Transverse colon (tissue), 4 donors: ENCODE results near the gene VAPA.

Experiments
- POLR2AphosphoS5 ChIP-seq, 3 donors: sonication (generic); formaldehyde crosslinking; IDR thresholded peaks; one replicate each; pipeline ENCODE4 v1.6.1; 2016; ENCODE audit warnings: antibody characterized with exemption in 3 of 3
- TF ChIP-seq, protein P1 (sequence below), 5 experiments: fragments of 200-600 bp in 3 of 5; fragments of 450-650 bp in 2 of 5; sonication (generic) in 3 of 5; IDR thresholded peaks; 1 replicate in 2 of 5; 2 replicates in 3 of 5; pipeline ENCODE4 v1.5.1; 2016 to 2017; ENCODE audit warnings: antibody characterized with exemption in 5 of 5, inconsistent platforms in 3 of 5, mild to moderate bottlenecking in 2 of 5, moderate library complexity in 1 of 5

DNA sequence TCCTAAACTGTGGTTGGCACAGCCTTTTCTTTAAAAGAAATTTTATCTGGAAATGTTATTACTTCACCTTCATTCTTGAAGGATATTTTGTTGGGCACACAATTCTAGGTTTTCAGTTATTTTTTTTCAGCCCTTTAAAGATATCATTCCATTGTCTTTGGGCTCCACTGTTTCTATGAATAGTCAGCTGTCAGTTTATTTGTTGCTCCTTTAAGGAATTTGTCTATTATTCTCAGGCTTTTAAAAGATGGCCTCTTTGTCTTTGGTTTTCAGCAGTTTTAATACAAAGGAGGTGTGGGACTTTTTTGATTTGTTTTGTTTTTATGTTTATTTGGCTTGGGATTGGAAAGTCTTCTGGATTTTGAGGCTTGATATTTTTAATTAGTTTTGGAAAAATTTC lies 61.8 kb downstream of the VAPA start:
- no peak for TF ChIP-seq POLR2AphosphoS5 (IDR thresholded peaks at IDR 0.05)
- TF ChIP-seq, protein P1, sequence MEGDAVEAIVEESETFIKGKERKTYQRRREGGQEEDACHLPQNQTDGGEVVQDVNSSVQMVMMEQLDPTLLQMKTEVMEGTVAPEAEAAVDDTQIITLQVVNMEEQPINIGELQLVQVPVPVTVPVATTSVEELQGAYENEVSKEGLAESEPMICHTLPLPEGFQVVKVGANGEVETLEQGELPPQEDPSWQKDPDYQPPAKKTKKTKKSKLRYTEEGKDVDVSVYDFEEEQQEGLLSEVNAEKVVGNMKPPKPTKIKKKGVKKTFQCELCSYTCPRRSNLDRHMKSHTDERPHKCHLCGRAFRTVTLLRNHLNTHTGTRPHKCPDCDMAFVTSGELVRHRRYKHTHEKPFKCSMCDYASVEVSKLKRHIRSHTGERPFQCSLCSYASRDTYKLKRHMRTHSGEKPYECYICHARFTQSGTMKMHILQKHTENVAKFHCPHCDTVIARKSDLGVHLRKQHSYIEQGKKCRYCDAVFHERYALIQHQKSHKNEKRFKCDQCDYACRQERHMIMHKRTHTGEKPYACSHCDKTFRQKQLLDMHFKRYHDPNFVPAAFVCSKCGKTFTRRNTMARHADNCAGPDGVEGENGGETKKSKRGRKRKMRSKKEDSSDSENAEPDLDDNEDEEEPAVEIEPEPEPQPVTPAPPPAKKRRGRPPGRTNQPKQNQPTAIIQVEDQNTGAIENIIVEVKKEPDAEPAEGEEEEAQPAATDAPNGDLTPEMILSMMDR (IDR thresholded peaks at IDR 0.05), result no peak
